ENCODE measurements around the gene CNNM4.

CNNM4 gene

DNA sequence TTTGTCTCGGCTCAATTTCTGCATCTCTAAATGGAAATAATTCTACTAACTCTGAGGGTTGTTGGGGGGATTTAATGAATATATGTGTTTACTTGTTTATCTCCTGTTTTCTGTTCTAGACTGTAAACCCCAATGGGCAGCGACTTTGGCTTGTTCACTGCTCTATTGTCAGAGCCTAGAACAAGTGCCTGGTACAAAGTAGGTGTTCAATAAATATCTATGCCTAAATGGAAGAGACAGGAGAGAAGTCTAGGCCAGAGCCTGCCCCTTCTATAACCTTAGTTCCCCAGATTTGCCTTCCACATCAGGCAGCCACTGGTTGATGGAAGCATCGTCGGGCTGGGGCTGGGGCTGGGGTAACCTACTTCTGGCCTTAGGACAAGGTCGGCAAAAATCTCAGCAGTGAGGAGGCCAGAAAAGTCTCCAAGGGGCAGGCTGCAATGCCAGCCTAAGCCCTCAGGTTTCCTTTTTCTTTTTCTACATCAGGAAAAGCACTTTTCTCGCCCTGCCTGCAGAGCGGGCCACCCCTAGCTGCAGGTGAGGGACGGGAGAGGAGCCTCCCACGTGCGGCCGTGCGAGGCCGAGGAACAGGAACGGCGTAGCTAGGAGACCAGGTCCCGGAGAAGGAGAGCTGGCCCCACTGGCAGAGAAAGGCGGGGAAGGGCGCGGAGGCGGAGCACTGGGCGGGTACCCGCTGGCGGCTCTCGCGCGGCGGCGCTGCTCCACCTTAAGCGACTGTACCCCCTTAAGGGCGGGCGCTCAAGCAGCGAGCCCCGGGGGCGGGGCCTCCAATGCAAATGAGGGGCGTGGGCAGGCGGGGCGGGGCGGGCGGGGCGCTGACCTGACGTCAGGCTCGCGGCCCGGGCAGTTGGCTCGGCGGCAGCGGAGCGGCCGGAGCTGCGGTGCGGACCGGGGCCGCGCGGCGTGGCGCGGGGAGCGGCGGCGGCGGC lies at the start of gene CNNM4:
CNNM4 (plus strand) TSS at position 867 of the 950 bp plus-strand sequence. CDS start 98 bp downstream, outside the sequence.
- peak; percentile 50 for DNase-seq (ENCODE audit: low read depth, low spot score)

DNA sequence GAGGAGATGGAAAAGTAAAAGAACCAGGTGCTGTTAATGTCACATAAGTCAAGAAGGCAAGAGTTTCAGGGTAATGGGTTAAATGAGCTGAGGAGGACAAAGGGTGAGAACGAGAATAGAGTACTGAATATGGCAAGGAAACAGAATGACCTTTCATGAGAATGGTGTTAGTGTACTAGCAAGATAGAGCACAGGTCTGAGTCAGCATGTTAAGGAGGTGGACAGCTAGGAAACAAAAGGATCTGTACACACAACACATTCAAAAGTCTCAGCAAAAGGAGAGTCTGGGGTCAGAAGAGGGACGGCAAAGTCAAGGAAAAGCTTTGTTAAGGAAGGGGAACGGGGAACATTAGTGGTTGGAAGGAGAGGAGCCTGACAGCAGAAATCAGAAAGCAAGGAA lies 49.7 kb upstream of the CNNM4 start:
- no peak for DNase-seq (ENCODE audit: low read depth, low spot score)

DNA sequence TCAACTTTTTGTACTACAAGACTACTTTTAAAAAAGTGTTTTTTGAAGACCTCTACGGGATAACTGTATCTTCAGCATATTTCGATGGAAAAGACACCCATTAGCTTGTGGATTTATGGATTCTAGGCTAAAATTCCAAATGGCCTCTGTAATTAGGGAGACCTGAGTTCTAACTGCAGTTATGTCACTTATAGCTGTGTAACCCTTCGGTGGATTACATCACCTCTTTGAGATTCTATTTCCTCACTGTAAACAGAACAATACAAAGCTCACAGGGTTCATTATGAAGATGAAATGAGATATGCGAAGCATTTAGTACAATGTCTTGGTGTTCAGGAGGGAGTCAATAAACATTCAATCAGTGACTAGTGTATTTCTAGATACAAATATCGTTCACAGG lies 45.0 kb upstream of the CNNM4 start:
- DNase-seq (ENCODE audit: low read depth, low spot score): no peak

DNA sequence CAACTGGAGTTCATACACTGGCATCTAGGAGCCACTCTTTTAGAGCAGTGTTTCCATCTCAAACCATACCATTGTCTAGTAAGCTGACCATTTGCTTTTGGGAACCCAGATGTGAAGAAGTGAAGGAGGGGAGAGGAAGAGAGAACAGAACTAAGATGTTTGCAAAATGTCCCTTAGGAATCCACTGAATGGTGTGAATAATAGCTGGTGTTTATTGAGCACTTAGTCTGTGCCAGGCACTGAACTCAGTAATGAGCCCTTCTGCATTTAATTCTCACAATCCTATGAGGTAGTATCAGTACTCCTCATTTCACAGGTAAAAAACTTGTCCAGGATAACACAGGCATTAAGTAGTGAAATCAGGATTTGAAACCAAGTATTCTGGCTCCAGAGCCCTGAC lies 44.3 kb upstream of the CNNM4 start:
- no peak for DNase-seq (ENCODE audit: low read depth, low spot score)

DNA sequence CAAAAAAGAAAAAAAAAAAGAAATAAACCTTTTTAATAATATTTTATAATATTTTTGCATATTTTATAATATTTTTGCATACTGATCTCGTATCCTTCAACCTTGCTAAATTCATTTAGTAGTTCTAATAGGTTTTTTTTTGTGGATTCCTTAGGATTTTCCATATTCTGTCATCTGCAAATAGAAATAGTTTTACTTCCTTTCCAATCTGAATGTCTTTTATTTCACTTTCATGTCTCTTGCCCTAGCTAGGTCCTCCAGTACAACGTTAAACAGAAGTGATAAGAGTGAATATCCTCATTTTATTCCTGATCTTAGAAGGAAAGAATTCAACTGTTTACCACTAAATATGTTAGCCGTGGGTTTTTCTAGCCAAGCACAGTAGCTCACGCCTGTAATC lies 34.6 kb upstream of the CNNM4 start:
- no peak for DNase-seq (ENCODE audit: low read depth, low spot score)

DNA sequence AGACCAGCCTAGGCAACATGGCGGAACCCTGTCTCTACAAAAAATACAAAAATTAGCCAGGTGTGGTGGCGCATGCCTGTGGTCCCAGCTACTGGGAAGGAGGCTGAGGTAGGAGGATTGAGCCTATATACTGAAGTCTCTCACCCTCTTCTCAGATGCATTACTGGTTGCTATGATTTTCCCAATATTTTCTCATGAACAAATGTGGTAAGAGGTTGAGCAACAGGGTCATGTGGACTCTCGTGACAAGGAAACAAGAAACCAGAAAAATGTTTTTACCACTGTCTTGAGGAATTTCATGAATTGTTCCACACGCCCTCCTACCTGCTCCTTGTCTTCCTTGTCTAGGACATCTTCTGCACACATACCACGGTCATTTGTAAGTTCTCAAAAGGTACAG lies 33.3 kb upstream of the CNNM4 start:
- DNase-seq (ENCODE audit: low read depth, low spot score): no peak

DNA sequence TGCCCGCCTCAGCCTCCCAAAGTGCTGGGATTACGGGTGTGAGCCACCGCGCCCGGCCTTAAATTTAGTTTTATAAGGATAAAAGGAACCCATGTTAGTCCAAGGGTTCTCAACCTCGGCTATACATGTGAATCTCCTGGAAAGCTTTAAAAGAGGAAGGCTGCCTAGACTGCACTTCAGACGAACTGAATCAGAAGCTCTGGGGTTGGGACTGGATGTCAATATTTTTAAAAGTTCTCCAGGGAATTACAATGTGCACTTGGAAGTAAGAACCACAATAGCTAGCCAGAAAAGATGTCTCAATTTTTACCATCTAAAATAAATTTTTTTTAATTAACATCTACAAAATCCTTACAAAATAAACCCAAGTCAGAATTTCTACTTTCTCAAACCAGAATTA lies 31.0 kb upstream of the CNNM4 start:
- no peak for DNase-seq (ENCODE audit: low read depth, low spot score)

DNA sequence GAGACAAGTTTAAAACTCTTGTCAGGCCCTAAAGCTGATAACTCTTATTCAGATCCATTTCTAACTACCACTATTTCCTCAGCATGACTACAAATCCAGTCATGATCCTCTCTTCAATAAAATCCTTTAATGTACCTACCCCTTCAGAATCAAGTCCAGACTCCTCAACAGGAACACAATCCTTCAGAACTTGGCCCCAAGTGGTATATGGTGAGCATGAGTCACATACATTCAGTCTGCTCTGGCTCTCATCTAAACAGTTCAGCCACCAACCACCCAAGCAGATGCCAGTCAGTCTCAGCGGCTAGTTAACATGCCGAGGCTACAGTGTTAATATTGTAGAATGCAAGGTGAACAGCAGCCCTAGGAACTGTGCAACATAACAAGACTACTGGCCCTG lies 30.5 kb upstream of the CNNM4 start:
- DNase-seq (ENCODE audit: low read depth, low spot score): no peak

DNA sequence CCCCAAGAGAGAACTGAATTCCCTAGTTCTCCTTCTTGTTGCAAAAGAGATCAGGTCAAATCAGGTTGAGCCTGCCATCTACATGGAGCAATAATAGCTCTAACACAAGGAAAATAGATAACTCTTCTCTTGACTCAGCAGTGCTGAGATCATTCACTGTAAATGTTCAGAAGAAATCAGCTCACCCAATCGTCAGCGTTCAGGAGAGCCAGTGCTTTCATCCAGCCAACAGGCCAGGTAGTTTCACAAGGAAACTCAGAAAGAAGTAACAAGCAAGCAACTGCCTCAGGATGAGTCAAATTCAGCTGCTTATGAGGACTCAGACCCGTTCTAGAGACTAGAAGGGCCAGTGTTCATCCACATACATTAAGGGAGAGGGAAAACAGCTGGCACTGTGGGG lies 26.8 kb upstream of the CNNM4 start:
- DNase-seq (ENCODE audit: low read depth, low spot score): no peak

DNA sequence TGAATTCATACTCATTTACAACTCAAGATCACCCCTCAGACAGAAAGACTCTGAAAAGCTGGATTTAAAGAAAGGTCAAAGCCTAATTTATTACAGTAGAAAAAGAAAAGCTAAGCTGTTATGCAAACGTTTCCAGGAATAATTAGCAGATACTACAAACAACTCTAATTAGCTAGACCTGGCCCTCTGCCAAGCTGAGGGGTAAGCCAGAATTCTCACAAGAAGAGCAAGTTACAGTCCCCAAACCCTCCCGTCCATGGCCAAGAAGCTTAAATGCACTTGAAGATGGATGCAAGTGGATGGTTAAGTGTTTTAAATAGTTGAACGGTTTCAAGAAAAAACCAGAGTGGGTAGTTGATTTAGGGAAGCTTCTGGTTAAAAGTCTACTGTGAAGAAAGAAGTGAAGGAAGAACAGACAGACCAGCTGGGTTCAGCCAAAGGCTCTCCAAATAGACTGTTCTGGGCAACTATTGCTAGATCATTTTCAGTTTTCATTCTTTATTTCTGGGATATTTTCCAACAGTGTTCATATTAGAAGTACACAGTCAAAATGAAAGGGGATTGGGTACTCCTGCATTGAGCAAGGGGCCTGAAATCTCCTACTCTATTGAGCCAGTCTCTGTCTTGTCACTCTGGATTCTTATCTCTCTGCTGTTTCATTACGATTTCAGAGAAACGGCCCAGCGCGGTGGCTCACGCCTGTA lies 25.7 kb upstream of the CNNM4 start:
- no peak for DNase-seq (ENCODE audit: low read depth, low spot score)

DNA sequence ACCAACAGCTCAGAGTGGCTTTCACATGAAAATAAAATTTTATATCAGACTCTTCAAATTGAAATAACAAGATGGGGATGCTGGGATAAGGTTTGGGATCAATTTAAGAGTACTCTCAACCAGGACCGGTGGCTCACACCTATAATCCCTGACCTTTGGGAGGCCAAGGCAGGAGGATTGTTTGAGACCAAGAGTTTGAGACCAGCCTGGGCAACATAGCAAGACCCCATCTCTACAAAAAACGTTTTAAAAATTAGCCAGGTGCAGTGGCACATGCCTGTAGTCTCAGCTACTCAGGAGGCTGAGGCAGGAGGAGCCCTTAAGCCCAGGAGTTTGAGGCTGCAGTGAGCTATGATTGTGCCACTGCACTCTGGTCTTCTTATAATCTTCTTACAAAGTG lies 23.5 kb upstream of the CNNM4 start:
- DNase-seq (ENCODE audit: low read depth, low spot score): no peak

DNA sequence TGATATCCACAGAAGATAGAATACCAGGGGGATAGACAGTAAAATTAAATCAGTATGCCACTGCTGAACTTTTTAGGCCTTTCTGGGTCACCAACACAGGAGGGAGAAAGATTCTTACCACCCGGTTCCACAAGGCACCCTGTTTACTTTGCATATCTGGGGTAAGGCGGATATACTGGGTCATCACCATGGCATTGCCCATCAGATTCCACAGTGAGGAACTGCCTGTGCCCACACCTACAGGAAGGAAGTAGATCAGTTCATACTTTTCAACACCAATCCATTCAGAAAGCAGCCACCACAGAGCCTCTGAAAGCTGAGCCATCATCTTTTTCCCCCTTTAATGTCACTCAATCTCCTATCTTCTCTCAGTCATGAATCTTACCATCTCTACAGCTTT lies 22.9 kb upstream of the CNNM4 start:
- no peak for DNase-seq (ENCODE audit: low read depth, low spot score)

DNA sequence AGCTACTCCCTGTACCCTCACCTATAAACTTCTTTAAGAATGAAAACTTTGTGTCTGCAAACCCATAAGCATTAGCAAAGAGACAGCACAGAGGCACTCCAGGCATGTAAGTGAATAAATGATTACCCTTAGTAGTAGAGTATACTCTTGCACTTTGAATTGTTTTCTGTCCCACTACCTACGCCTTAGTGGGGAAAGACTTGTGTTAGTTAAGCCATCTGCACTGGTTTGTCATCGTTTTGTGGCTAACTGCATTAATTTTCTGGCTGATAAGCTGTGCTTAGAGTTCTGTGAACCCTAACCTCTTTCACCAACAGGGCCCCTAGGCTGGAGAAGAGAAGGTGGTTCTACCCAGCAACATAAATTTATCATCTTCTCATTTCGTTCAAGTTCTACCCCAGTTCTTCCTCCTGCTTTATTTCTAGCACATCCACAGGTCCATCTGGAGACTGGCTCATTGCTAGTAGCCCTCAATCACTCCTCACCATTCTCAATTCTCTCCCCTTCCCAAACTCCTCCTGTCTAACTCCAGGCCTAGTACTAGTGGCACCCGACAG lies 21.5 kb upstream of the CNNM4 start:
- no peak for DNase-seq (ENCODE audit: low read depth, low spot score)

DNA sequence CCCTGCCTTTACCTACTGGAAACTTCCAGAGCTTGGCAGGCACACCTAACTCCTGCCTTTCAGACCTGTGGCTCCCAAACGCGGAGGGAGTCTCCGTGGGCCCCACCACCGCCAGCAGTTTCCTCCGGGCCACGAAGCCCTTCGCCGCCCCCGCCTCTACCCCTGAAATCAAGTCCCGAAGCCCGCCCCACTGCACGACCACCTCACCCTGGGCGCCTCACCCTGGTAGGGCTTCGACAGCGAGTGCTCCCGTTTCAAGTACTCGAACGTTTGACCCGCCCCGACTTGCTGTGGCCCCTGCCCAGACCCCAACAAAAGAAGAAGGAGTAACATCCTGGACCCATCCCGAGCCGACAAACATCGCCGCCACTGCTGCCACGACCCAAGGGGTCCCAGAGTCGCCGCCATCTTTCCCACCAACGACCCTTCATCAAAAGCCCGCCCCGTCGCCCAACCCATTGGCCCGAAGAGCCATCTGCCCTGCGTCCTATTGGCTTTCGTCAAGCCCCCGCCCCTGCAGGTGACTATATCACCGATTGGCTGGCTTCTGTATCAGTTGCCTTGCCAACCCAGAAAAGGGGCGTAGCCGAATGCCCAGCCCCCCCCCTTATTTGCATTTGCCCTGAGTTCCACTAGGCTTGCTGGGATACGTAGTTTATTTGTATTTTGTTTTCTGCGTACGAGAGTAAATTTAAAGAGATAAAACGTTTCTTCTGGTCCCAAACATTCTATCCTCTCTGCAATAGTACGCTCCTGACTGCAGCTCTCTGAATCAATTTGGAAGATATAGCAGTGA lies 20.9 kb upstream of the CNNM4 start, which contains the start of gene LMAN2L:
LMAN2L (minus strand) TSS at position 432 of the 796 bp plus-strand sequence; CDS start at position 408, 24 bp downstream.
- peak; percentile 87 for DNase-seq (ENCODE audit: low read depth, low spot score)

DNA sequence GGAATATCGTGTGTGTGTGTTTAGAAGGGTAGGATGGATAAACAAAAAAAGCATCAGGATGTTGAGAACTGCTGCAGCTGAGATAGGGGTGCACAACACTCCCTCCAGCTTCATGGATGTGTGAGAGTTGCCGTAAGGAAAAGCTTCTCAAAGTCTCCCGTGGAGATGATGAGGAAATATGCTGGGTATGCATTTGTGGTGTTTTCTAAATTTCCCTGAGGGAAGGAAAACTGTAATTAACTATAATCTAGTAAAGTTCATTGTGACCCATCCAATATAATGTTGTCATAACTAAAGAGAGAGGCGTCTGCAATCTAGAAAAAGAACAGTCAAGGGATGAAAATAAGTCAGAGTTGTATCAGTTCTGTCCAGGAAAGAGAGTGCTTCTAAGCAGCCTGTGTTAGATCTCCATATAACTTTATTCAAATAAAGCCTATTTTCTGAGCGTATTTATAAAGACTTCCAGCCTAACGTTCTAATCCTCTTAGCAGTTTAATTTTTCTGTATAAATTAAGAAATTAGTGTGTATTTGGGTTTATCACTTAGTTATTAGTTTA lies 13.6 kb upstream of the CNNM4 start:
- DNase-seq (ENCODE audit: low read depth, low spot score): no peak

DNA sequence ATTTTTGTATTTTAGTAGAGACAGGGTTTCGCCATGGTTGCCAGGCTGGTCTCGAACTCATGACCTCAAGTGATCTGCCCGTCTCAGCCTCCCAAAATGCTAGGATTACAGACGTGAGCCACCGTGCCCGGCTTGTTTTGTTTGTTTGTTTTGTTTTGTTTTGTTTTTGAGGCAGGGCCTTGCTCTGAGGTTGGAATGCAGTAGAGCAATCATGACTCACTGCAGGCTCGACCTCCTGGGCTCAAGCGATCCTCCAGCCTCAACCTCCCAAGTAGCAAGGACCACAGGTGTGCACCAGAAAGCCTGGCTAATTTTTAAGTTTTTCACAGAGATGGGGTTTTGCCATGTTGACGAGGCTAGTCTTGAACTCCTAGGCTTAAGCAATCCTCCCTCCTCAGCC lies 8.9 kb upstream of the CNNM4 start:
- no peak for DNase-seq (ENCODE audit: low read depth, low spot score)

DNA sequence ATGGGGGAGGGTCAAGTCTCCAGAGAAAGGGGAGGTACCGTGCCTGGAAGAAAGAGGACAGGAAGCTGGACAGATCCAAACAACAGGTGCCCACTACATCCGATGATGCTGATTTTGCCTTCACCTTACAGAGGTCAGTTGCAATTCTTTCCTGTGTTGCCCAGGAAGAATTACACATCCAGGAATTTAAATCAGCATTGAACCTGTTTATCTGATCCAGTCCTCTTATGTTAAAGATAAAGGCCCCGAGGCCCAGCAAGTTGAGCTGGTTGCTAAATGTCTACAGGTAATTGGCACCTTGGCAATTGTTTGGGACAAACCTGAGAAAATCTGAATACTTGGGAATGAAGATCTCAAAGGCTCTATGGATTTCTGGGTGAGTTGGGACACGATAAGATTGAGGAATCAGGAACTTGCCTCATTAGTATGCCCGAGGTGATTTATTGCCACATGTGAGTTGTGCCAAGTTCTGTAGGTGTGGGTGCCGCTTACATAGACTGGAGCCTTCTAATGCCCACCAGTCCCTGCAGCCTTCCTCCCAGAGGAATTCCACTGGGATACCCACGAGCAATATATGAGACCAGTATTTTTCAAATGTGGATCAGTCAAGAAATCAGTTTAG lies 6.9 kb upstream of the CNNM4 start:
- DNase-seq (ENCODE audit: low read depth, low spot score): no peak

DNA sequence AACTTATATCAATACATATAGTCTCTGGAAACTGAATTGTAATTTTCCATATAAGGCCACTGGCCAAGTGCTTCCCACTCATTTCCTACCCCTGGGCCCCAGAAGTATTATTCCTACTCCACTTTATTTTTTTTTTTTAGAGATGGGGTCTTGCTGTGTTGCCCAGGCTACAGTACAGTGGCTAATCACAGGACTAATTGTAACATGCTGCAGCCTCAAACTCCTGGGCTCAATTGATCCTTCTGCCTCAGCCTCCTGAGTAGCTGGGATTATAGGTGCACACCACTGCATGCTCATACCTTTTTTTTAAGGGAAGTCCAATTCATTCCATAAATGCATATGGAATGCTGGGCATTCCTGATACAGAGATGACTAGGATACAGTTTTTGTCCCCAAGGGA lies 6.4 kb upstream of the CNNM4 start:
- no peak for DNase-seq (ENCODE audit: low read depth, low spot score)

DNA sequence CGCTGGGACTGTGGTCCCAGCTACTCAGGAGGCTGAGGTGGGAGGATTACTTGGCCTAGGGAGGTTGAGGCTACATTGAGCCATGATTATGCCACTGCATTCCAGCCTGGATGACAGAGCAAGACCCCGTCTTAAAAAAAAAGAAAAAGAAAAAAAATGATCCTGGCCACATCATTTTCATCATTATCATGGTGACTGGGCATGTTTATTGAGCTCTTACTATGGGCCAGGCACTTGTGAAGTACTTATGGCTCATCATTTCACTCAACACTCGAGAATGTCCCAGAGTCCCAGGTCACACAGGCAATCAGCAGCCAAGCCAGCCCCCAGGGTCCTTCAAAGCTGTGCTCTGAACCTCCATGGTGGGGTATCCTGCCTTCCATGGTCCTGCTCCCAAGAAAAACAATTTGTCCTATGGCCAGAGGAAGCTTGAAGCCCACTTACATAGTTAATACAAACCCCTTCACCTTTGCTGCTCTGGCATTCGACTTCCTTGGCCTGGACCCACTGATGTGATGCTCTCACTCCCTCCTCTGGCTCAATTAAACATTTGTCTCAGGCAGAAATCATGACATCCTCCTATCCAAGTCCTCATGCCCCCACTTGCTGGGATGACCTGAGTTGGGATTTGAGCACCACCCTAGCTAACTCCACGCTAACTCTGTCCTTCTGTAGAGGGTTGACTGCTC lies 3.8 kb upstream of the CNNM4 start:
- no peak for DNase-seq (ENCODE audit: low read depth, low spot score)

DNA sequence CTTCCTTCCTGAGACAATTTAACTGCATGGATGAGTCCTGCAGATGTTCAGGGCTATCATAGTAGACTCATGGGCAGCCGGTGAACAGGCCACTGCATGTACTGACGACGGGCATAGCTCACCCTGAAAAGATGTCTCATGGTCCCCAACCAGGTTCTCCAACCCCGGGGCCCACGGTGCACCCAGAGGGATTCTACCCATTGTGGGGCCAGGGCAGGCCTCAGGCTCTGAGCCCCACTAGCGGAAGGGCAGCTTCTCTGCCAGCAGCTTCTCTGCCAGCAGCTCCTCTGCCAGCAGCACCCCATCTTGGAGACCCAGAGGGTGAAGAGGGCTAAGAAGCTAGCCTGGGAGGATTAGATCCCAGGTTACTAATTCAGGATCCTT lies 3.2 kb upstream of the CNNM4 start:
- DNase-seq (ENCODE audit: low read depth, low spot score): no peak

Data from brain pericyte (primary cell).